GM12865 (cell line): Measurements from ENCODE around the gene RCN1.
"Not testable (repeated sequence)": the region's sequence is repeated elsewhere in the genome, so short reads cannot be mapped to it uniquely, and the experiment has no call there.

Experiments used
- DNase-seq: peaks from one replicate; pipeline ENCODE4 v3.0.0; 2010; ENCODE audit warnings: low read depth
- H3K4me3 ChIP-seq: 2 replicates; pipeline ENCODE4 v1.5.1; 2011; ENCODE audit warnings: mild to moderate bottlenecking, low read depth, low read length, control low read depth
- CTCF ChIP-seq: IDR thresholded peaks from 2 replicates; pipeline ENCODE4 v1.5.1; 2011; ENCODE audit warnings: low read length, control low read depth, low read depth, inconsistent platforms; ENCODE audit not compliant: insufficient read depth; ENCODE audit errors: missing control alignments

Gene RCN1

GRCh38 chr11:32101791-32102190 lies 10.9 kb downstream of the RCN1 start:
- no peak for TF ChIP-seq CTCF
- DNase-seq = no peak
- H3K4me3 ChIP-seq = no peak overlapping the region

GRCh38 chr11:32103121-32103719 lies 12.3 kb downstream of the RCN1 start:
- not testable (repeated sequence) for DNase-seq

GRCh38 chr11:32103941-32104340 lies 13.1 kb downstream of the RCN1 start:
- DNase-seq = no peak

More at GRCh38 chr11:32103121-32103719, 12.3 kb downstream of the RCN1 start:
- not testable (repeated sequence) for H3K4me3 ChIP-seq

GRCh38 chr11:32105871-32106560 lies 15.1 kb downstream of the RCN1 start:
- DNase-seq = peak; percentile 86
- no peak for TF ChIP-seq CTCF
- peak overlapping the region; percentile 48 for H3K4me3 ChIP-seq

More at GRCh38 chr11:32103941-32104340, 13.1 kb downstream of the RCN1 start:
- TF ChIP-seq CTCF = no peak
- H3K4me3 ChIP-seq = no peak overlapping the region

GRCh38 chr11:32107647-32108046 lies 16.8 kb downstream of the RCN1 start:
- TF ChIP-seq CTCF = no peak
- H3K4me3 ChIP-seq = peak overlapping the region; percentile 48
- peak; percentile 65 for DNase-seq

GRCh38 chr11:32108576-32108975 lies 17.7 kb downstream of the RCN1 start:
- no peak overlapping the region for H3K4me3 ChIP-seq
- DNase-seq = no peak
- TF ChIP-seq CTCF = no peak

GRCh38 chr11:32109138-32109537 lies 18.3 kb downstream of the RCN1 start:
- DNase-seq = no peak
- H3K4me3 ChIP-seq = no peak overlapping the region
- no peak for TF ChIP-seq CTCF
